Astrocyte (in vitro differentiated cells and primary cell): ENCODE results near the gene RB1.

ENCODE experiments used
- EZH2 ChIP-seq: IDR thresholded peaks from 2 replicates; pipeline ENCODE4 v1.6.1; 2012; ENCODE audit warnings: mild to moderate bottlenecking, low read length, inconsistent platforms; ENCODE audit not compliant: insufficient read depth
- TF ChIP-seq, protein P1 (sequence below): IDR thresholded peaks from 2 replicates; pipeline ENCODE4 v1.5.1; 2011; ENCODE audit warnings: low read depth, mild to moderate bottlenecking, inconsistent platforms, low read length, moderate library complexity; ENCODE audit not compliant: insufficient read depth

DNA sequence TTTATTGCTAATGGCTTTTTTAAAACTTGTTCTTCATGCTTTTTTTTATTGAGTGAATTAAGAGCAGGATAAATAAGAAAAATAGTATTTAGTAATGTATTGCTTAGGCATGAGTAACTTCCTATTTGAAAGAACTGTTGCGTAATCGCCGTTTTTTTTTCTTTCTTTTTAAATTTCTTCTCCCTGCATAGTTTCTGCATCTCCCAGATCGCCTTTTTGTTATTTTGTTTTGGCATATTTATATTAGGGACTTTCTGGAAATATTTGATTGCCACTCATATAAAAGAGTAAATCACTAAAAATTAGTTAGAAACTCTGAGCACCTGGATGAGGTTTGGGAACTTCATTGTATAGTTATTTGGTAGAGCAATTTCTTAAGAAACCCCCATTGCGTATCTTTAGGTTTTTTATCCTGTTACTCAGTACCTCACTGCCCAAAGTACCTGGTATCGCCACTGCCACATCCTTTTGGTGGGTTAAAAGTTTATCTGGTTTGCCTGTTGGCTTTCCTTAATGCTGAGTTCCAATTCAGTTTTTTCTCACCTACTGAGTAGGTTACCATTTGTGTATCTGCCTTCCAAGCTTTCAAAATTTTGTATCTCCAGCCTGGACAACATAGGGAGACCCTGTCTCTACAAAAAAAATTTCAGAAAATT, 145.5 kb downstream of the RB1 start:
- TF ChIP-seq, protein P1, sequence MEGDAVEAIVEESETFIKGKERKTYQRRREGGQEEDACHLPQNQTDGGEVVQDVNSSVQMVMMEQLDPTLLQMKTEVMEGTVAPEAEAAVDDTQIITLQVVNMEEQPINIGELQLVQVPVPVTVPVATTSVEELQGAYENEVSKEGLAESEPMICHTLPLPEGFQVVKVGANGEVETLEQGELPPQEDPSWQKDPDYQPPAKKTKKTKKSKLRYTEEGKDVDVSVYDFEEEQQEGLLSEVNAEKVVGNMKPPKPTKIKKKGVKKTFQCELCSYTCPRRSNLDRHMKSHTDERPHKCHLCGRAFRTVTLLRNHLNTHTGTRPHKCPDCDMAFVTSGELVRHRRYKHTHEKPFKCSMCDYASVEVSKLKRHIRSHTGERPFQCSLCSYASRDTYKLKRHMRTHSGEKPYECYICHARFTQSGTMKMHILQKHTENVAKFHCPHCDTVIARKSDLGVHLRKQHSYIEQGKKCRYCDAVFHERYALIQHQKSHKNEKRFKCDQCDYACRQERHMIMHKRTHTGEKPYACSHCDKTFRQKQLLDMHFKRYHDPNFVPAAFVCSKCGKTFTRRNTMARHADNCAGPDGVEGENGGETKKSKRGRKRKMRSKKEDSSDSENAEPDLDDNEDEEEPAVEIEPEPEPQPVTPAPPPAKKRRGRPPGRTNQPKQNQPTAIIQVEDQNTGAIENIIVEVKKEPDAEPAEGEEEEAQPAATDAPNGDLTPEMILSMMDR: no peak
- TF ChIP-seq EZH2: no peak
